NB4 (cell line): ENCODE measurements around the gene CGRRF1.

Experiments
- MYC ChIP-seq: IDR thresholded peaks from 2 replicates; pipeline ENCODE4 v1.6.1; 2011; ENCODE audit warnings: low read depth, low read length
- TF ChIP-seq, protein P1 (sequence below): IDR thresholded peaks from one replicate; pipeline ENCODE4 v1.5.1; 2012; ENCODE audit warnings: low read depth, low read length

DNA sequence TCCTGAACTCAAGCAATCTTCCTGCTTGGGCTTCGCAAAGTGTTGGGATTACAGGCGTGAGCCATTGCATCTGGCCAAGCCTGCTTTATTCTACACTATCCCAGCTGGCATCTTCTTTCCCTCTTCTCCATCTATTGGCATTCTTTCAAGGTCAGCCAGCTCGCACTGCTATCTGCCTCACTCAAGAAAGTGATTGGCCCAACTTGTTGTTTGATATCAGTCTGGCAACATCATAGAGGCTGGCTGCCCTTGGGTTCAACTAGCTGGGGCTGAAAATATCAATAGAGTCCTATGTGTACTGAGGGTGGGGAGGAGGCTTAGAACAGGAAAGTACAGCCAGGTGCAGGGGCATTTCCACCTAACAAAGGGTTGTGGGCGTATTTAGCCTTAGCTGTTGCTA, 38.1 kb upstream of the CGRRF1 start:
- TF ChIP-seq, protein P1, sequence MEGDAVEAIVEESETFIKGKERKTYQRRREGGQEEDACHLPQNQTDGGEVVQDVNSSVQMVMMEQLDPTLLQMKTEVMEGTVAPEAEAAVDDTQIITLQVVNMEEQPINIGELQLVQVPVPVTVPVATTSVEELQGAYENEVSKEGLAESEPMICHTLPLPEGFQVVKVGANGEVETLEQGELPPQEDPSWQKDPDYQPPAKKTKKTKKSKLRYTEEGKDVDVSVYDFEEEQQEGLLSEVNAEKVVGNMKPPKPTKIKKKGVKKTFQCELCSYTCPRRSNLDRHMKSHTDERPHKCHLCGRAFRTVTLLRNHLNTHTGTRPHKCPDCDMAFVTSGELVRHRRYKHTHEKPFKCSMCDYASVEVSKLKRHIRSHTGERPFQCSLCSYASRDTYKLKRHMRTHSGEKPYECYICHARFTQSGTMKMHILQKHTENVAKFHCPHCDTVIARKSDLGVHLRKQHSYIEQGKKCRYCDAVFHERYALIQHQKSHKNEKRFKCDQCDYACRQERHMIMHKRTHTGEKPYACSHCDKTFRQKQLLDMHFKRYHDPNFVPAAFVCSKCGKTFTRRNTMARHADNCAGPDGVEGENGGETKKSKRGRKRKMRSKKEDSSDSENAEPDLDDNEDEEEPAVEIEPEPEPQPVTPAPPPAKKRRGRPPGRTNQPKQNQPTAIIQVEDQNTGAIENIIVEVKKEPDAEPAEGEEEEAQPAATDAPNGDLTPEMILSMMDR: no peak
- TF ChIP-seq MYC: no peak
